Neural cell (in vitro differentiated cells): ENCODE measurements around the gene SYNE3. TPM values are rescaled to one million over a fixed set of nuclear protein-coding genes. Genes with fewer than 3 reads are reported as not detected.

ENCODE experiments used
- H2AFZ ChIP-seq: fragments of 200-600, 300-800 bp; sonication (generic), shearing (Covaris generic); 2 replicates; pipeline ENCODE4 v1.6.0; 2014; ENCODE audit warnings: low read depth, mild to moderate bottlenecking, antibody characterized with exemption, low read length, moderate library complexity
- H3F3A ChIP-seq: fragments of 200-600 bp; shearing (Covaris generic); 2 replicates; pipeline ENCODE4 v1.6.1; 2016; ENCODE audit warnings: mild to moderate bottlenecking, moderate library complexity, mixed read lengths, antibody characterized with exemption, low read length; ENCODE audit not compliant: insufficient read depth, poor library complexity, severe bottlenecking
- H3K27ac ChIP-seq: fragments of 200-600, 300-800 bp; sonication (generic), shearing (Covaris generic); 2 replicates; pipeline ENCODE4 v1.5.1; 2014; ENCODE audit warnings: mild to moderate bottlenecking, low read length, moderate library complexity
- H3K27me3 ChIP-seq: fragments of 300-800, 200-600 bp; sonication (generic), shearing (Covaris generic); 2 replicates; pipeline ENCODE4 v1.6.0; 2014; ENCODE audit warnings: mild to moderate bottlenecking, low read depth, low read length, moderate library complexity; ENCODE audit not compliant: insufficient read depth
- H3K36me3 ChIP-seq: fragments of 300-800, 200-600 bp; sonication (generic), shearing (Covaris generic); 2 replicates; pipeline ENCODE4 v1.5.1; 2014; ENCODE audit warnings: mild to moderate bottlenecking, antibody characterized with exemption, low read length, moderate library complexity; ENCODE audit not compliant: insufficient read depth
- H3K4me2 ChIP-seq: fragments of 300-800, 200-600 bp; sonication (generic), shearing (Covaris generic); 2 replicates; pipeline ENCODE4 v1.6.0; 2014; ENCODE audit warnings: mild to moderate bottlenecking, low read length
- H3K4me3 ChIP-seq: fragments of 300-800, 200-600 bp; sonication (generic), shearing (Covaris generic); 2 replicates; pipeline ENCODE4 v1.5.1; 2014; ENCODE audit warnings: mild to moderate bottlenecking, low read length, moderate library complexity
- H3K79me2 ChIP-seq: fragments of 200-600 bp; shearing (Covaris generic); replicated peaks from 2 replicates; pipeline ENCODE4 v1.6.0; 2014; ENCODE audit warnings: mild to moderate bottlenecking, low read length, moderate library complexity; ENCODE audit not compliant: insufficient read depth
- H3K9ac ChIP-seq: fragments of 300-800, 200-600 bp; sonication (generic), shearing (Covaris generic); 2 replicates; pipeline ENCODE4 v1.6.1; 2016; ENCODE audit warnings: mild to moderate bottlenecking, low read length, mixed read lengths
- H3K9me2 ChIP-seq: fragments of 200-600 bp; shearing (Covaris generic); 2 replicates; pipeline ENCODE4 v1.6.1; 2016; ENCODE audit warnings: mild to moderate bottlenecking, low read length, mixed read lengths; ENCODE audit not compliant: insufficient read depth
- H3K9me3 ChIP-seq: fragments of 200-600, 300-800 bp; sonication (generic), shearing (Covaris generic); 2 replicates; pipeline ENCODE4 v1.6.1; 2016; ENCODE audit warnings: mild to moderate bottlenecking, mixed run types, low read length, moderate library complexity, mixed read lengths
- H4K20me1 ChIP-seq: fragments of 200-600 bp; shearing (Covaris generic); 2 replicates; pipeline ENCODE4 v1.6.1; 2016; ENCODE audit warnings: mild to moderate bottlenecking, mixed run types; ENCODE audit not compliant: insufficient read depth
- EP300 ChIP-seq: fragments of 450-650 bp; conservative IDR thresholded peaks from 2 replicates; pipeline ENCODE4 v1.6.1; 2014; ENCODE audit warnings: antibody characterized with exemption, mild to moderate bottlenecking, moderate library complexity; ENCODE audit not compliant: poor library complexity, severe bottlenecking
- EZH2 ChIP-seq: fragments of 200-600, 300-800 bp; shearing (Covaris generic), sonication (generic); IDR thresholded peaks from 2 replicates; pipeline ENCODE4 v1.6.1; 2014; ENCODE audit warnings: antibody characterized with exemption, low read length, borderline replicate concordance, mild to moderate bottlenecking; ENCODE audit not compliant: insufficient read depth, poor library complexity, severe bottlenecking
- MXI1 ChIP-seq: fragments of 450-650 bp; conservative IDR thresholded peaks from 2 replicates; pipeline ENCODE4 v1.6.1; 2014; ENCODE audit warnings: antibody characterized with exemption, mild to moderate bottlenecking; ENCODE audit not compliant: poor library complexity, severe bottlenecking
- POLR2AphosphoS5 ChIP-seq: IDR thresholded peaks from 2 replicates; pipeline ENCODE4 v1.6.1; 2012
- RAD21 ChIP-seq: fragments of 450-650 bp; conservative IDR thresholded peaks from 2 replicates; pipeline ENCODE4 v1.6.1; 2014; ENCODE audit warnings: antibody characterized with exemption, mild to moderate bottlenecking, moderate library complexity
- SMC3 ChIP-seq: fragments of 450-650 bp; conservative IDR thresholded peaks from 2 replicates; pipeline ENCODE4 v1.6.1; 2014; ENCODE audit warnings: antibody characterized with exemption, mild to moderate bottlenecking, moderate library complexity; ENCODE audit not compliant: poor library complexity
- TAF1 ChIP-seq: IDR thresholded peaks from 2 replicates; pipeline ENCODE4 v1.6.1; 2012; ENCODE audit warnings: low read depth
- polyA plus RNA-seq: library from polyadenylated mRNA; depleted of rRNA; stranded (reverse); fragments of >200 nt; gene quantifications from 2 replicates; pipeline ENCODE4 v1.2.3, GENCODE V29; 2014
- TF ChIP-seq, protein P1 (sequence below): fragments of 450-650 bp; IDR thresholded peaks from 2 replicates; pipeline ENCODE4 v1.5.1; 2014; ENCODE audit warnings: antibody characterized with exemption, mild to moderate bottlenecking, moderate library complexity; ENCODE audit not compliant: poor library complexity, severe bottlenecking
- TF ChIP-seq, protein P2 (sequence below): IDR thresholded peaks from 2 replicates; pipeline ENCODE4 v1.6.1; 2012; ENCODE audit warnings: borderline replicate concordance

The SYNE3 gene
- polyA plus RNA-seq, 1 donor from 2014 or later = 0.35 TPM

DNA sequence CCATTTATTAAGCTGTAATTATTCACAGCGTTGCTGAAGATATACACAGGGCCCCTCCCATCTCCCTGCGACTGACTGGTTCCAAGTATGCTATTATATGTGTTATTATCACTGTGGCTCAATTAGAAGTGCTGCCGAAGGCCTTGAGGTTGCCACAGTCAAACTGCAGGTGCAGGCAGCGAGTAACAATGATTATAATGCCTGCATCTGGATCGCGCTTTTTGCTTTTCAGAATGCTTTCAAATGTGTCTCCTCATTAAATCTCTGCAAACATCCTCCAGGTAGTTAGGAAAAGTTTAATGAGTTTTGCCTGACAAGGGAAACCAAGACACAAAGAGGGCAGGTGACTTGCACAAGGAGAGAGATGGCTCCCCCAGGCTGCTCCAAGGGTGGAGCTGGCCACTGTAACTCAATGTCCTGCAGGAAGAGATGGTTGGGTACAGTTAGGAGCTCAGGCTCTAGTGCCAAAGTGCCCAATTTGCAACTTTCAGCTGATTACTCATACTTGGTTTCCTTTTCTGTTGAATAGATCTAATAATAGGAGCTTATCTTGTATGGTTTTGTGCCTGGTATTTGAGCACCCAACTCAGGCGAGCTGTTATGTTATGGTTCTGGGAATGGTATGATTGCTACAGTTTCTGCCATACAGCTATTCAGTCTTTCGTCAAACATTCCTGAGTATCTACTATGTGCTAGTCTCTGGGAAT lies 1.7 kb upstream of the SYNE3 start:
- Histone ChIP-seq H3K9ac (no peak overlapping the region), H3K4me2 (no peak overlapping the region)

DNA sequence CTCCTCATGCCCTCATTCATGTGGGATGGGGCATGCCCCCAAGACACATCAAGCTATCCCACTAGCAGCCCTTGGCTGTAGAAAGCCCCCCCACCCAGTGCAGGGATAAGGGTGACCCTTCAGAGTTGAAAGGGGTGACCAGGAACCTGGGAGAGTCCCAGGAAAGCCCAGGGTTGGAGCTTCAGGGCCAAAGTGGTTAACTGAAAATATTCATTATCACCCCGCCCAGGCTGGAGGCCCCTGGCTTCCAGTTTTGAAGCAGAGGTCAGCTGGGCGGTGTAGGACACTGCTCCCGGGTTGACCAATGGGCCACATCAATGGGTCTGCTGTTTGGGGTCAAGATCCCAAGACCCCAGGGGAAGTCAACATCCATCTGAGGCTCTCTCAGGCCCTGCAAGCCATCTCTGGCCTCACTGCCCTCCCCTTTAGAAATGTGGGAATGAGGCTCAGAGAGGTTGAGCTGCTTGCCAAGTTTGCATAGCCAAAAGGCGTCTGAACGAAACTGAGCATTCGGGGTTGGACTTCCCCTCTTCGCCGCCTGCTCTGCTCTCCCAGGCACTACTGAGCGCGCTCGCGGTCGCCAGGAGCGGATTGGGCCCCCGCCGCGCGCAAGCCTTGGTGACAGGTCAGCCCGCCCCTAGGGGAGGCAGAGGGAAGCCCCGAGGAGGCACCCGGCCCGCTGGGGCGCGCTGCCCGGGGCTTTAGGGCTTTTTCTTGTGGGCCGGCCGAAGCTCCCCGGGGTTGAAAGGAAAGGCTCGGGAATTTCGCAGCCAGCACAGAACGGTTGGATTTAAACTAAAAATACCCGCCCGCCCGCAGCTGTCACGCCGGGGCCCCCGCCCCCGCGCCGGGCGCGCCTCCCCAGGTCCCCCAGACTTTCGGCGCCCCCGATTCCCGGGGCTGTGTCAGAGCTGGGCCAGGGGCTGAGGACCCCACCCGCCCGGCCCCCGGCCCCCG lies 576 bp downstream of the SYNE3 start:
- TF ChIP-seq, protein P1, sequence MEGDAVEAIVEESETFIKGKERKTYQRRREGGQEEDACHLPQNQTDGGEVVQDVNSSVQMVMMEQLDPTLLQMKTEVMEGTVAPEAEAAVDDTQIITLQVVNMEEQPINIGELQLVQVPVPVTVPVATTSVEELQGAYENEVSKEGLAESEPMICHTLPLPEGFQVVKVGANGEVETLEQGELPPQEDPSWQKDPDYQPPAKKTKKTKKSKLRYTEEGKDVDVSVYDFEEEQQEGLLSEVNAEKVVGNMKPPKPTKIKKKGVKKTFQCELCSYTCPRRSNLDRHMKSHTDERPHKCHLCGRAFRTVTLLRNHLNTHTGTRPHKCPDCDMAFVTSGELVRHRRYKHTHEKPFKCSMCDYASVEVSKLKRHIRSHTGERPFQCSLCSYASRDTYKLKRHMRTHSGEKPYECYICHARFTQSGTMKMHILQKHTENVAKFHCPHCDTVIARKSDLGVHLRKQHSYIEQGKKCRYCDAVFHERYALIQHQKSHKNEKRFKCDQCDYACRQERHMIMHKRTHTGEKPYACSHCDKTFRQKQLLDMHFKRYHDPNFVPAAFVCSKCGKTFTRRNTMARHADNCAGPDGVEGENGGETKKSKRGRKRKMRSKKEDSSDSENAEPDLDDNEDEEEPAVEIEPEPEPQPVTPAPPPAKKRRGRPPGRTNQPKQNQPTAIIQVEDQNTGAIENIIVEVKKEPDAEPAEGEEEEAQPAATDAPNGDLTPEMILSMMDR = peak; percentile 59
- TF ChIP-seq RAD21 = peak; percentile 31
- TF ChIP-seq EP300 = no peak
- no peak for TF ChIP-seq SMC3
- TF ChIP-seq, protein P2, sequence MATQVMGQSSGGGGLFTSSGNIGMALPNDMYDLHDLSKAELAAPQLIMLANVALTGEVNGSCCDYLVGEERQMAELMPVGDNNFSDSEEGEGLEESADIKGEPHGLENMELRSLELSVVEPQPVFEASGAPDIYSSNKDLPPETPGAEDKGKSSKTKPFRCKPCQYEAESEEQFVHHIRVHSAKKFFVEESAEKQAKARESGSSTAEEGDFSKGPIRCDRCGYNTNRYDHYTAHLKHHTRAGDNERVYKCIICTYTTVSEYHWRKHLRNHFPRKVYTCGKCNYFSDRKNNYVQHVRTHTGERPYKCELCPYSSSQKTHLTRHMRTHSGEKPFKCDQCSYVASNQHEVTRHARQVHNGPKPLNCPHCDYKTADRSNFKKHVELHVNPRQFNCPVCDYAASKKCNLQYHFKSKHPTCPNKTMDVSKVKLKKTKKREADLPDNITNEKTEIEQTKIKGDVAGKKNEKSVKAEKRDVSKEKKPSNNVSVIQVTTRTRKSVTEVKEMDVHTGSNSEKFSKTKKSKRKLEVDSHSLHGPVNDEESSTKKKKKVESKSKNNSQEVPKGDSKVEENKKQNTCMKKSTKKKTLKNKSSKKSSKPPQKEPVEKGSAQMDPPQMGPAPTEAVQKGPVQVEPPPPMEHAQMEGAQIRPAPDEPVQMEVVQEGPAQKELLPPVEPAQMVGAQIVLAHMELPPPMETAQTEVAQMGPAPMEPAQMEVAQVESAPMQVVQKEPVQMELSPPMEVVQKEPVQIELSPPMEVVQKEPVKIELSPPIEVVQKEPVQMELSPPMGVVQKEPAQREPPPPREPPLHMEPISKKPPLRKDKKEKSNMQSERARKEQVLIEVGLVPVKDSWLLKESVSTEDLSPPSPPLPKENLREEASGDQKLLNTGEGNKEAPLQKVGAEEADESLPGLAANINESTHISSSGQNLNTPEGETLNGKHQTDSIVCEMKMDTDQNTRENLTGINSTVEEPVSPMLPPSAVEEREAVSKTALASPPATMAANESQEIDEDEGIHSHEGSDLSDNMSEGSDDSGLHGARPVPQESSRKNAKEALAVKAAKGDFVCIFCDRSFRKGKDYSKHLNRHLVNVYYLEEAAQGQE = no peak
- no peak for TF ChIP-seq EZH2
- no peak for TF ChIP-seq POLR2AphosphoS5
- peak; percentile 39 for TF ChIP-seq TAF1
- TF ChIP-seq MXI1 = no peak
- H3K9me2 ChIP-seq = no peaks in the 10 kb centered on the region
- H3K9ac ChIP-seq = peak overlapping the region; percentile 51
- no peaks in the 10 kb centered on the region for H4K20me1 ChIP-seq
- no peaks in the 10 kb centered on the region for H3K9me3 ChIP-seq
- H3K4me2 ChIP-seq = peak overlapping the region; percentile 36
- H3F3A ChIP-seq = no peaks in the 10 kb centered on the region
- no peaks in the 10 kb centered on the region for H3K36me3 ChIP-seq
- H3K79me2 ChIP-seq = no peaks in the 10 kb centered on the region
- H3K4me3 ChIP-seq = peak overlapping the region; percentile 68
- no peak overlapping the region for H3K27ac ChIP-seq
- H2AFZ ChIP-seq = peak overlapping the region; percentile 8
- H3K27me3 ChIP-seq = peaks cover 12% of the 10 kb centered on the region

More for the DNA sequence above, 1.7 kb upstream of the SYNE3 start:
- no peaks in the 10 kb centered on the region for H3K36me3 ChIP-seq
- H3K9me3 ChIP-seq = no peaks in the 10 kb centered on the region
- H3K9me2 ChIP-seq = no peaks in the 10 kb centered on the region
- H2AFZ ChIP-seq = no peak overlapping the region
- H3F3A ChIP-seq = no peaks in the 10 kb centered on the region
- H3K4me3 ChIP-seq = no peak overlapping the region
- H3K27ac ChIP-seq = no peak overlapping the region
- no peak for TF ChIP-seq SMC3
- TF ChIP-seq EZH2 = no peak
- no peaks in the 10 kb centered on the region for H3K79me2 ChIP-seq
- no peaks in the 10 kb centered on the region for H4K20me1 ChIP-seq
- H3K27me3 ChIP-seq = peaks cover 12% of the 10 kb centered on the region
